OCI-LY3 (cell line): Measurements from ENCODE around the gene INTS4.
"Not testable (repeated sequence)": the region's sequence is repeated elsewhere in the genome, so short reads cannot be mapped to it uniquely, and the experiment has no call there.

ENCODE experiments used
- H2AFZ ChIP-seq: fragments of 200-600, 300-600 bp; shearing (Covaris generic); 2 replicates; pipeline ENCODE4 v1.6.0; 2014; ENCODE audit warnings: antibody characterized with exemption, low read depth, low read length
- H3K27ac ChIP-seq: fragments of 200-600, 300-600 bp; sonication (generic); 2 replicates; pipeline ENCODE4 v1.5.1; 2014; ENCODE audit warnings: mild to moderate bottlenecking, low read length, moderate library complexity, mixed read lengths
- H3K27me3 ChIP-seq: fragments of 200-600, 300-600 bp; sonication (generic); 2 replicates; pipeline ENCODE4 v1.6.1; 2014; ENCODE audit warnings: low read depth, low read length, mixed read lengths
- H3K36me3 ChIP-seq: fragments of 200-600, 300-600 bp; sonication (generic); replicated peaks from 2 replicates; pipeline ENCODE3; 2014; ENCODE audit warnings: low read depth, low read length, mixed read lengths
- H3K4me1 ChIP-seq: fragments of 300-600, 200-600 bp; sonication (generic); 2 replicates; pipeline ENCODE4 v1.6.1; 2014; ENCODE audit warnings: low read length, mixed read lengths
- H3K4me2 ChIP-seq: fragments of 200-600, 300-600 bp; sonication (generic); 2 replicates; pipeline ENCODE4 v1.6.1; 2014; ENCODE audit warnings: low read length, mixed read lengths
- H3K4me3 ChIP-seq: fragments of 300-600, 200-600 bp; sonication (generic); 2 replicates; pipeline ENCODE4 v1.5.1; 2014; ENCODE audit warnings: antibody characterized with exemption, mild to moderate bottlenecking, low read length, moderate library complexity
- H3K79me2 ChIP-seq: fragments of 300-600, 200-600 bp; shearing (Covaris generic); 2 replicates; pipeline ENCODE4 v1.6.1; 2014; ENCODE audit warnings: mild to moderate bottlenecking, low read length, mixed read lengths
- H3K9ac ChIP-seq: fragments of 300-600, 200-600 bp; shearing (Covaris generic); 2 replicates; pipeline ENCODE4 v1.6.0; 2014; ENCODE audit warnings: mild to moderate bottlenecking, low read length, moderate library complexity
- H3K9me3 ChIP-seq: fragments of 200-600, 300-600 bp; shearing (Covaris generic); 2 replicates; pipeline ENCODE4 v1.6.1; 2014; ENCODE audit warnings: low read length, mixed read lengths; ENCODE audit not compliant: insufficient read depth
- H4K20me1 ChIP-seq: fragments of 200-600, 300-600 bp; sonication (generic); 2 replicates; pipeline ENCODE4 v1.6.1; 2016; ENCODE audit warnings: low read length, mixed read lengths; ENCODE audit not compliant: insufficient read depth
- EZH2phosphoT487 ChIP-seq: fragments of 200-600 bp; shearing (Covaris generic); IDR thresholded peaks from 2 replicates; pipeline ENCODE4 v1.6.1; 2018; ENCODE audit warnings: antibody characterized with exemption, mixed run types, low read depth
- TF ChIP-seq, protein P1 (sequence below): fragments of 200-600, 300-600 bp; sonication (generic); IDR thresholded peaks from 2 replicates; pipeline ENCODE4 v1.5.1; 2014; ENCODE audit warnings: antibody characterized with exemption, low read length, low read depth

INTS4 gene

DNA sequence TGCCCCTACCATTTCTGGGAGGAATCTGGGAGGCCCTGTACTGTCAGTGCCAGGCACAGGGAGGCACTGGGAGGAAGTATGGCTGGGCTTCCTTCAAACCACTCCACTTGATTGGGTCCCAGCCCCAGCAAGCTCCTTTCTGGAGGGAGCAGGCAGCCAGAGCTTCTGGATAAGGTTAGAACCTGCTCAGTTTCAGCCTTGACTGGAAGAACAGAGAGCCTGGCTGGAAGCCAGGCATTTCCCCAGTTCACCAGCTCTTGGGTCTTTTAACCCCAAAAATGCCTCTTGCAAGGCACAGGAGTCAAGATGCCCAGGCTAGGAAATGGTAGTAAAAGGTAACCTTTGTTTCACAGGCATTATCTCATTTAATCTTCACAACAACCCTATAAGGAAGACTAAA lies 37.6 kb upstream of the INTS4 start:
- no peaks in the 10 kb centered on the region for H3K36me3 ChIP-seq
- no peaks in the 10 kb centered on the region for H3K27me3 ChIP-seq
- no peak for TF ChIP-seq EZH2phosphoT487
- TF ChIP-seq, protein P1, sequence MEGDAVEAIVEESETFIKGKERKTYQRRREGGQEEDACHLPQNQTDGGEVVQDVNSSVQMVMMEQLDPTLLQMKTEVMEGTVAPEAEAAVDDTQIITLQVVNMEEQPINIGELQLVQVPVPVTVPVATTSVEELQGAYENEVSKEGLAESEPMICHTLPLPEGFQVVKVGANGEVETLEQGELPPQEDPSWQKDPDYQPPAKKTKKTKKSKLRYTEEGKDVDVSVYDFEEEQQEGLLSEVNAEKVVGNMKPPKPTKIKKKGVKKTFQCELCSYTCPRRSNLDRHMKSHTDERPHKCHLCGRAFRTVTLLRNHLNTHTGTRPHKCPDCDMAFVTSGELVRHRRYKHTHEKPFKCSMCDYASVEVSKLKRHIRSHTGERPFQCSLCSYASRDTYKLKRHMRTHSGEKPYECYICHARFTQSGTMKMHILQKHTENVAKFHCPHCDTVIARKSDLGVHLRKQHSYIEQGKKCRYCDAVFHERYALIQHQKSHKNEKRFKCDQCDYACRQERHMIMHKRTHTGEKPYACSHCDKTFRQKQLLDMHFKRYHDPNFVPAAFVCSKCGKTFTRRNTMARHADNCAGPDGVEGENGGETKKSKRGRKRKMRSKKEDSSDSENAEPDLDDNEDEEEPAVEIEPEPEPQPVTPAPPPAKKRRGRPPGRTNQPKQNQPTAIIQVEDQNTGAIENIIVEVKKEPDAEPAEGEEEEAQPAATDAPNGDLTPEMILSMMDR = no peak
- no peak overlapping the region for H3K27ac ChIP-seq
- H3K79me2 ChIP-seq = no peaks in the 10 kb centered on the region
- H2AFZ ChIP-seq = peak overlapping the region; percentile 29; the same call in 1 of the 2 replicates
- no peaks in the 10 kb centered on the region for H3K4me1 ChIP-seq
- no peak overlapping the region for H3K9ac ChIP-seq
- H3K4me2 ChIP-seq = no peak overlapping the region
- no peaks in the 10 kb centered on the region for H4K20me1 ChIP-seq
- no peaks in the 10 kb centered on the region for H3K9me3 ChIP-seq
- no peak overlapping the region for H3K4me3 ChIP-seq

DNA sequence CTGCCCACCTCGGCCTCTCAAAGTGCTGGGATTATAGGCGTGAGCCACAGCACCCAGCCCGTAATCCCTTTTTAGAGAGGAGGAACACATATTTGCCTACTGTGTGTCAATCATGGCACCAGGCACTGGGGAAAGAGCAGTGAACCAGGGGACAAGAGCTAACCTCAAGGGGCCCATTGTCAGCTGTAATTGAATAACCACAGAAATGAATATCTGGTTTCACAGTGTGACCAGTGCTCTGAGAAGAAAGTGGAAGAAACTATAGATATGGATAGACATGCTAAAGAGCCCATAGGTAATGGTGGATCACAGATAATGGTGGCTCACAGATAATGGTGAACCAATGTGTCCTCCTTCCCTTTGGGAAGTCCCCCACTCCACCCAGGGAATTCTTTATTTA lies 37.2 kb upstream of the INTS4 start:
- Histone ChIP-seq H3K4me3 (no peak overlapping the region), H3K9ac (no peak overlapping the region), H2AFZ (no peak overlapping the region), H3K79me2 (no peaks in the 10 kb centered on the region), H3K4me2 (no peak overlapping the region), H3K27ac (no peak overlapping the region), H3K4me1 (no peaks in the 10 kb centered on the region), H4K20me1 (no peaks in the 10 kb centered on the region), H3K36me3 (no peaks in the 10 kb centered on the region), H3K9me3 (no peaks in the 10 kb centered on the region), H3K27me3 (no peaks in the 10 kb centered on the region)
- TF ChIP-seq, protein P1 = no peak
- no peak for TF ChIP-seq EZH2phosphoT487

DNA sequence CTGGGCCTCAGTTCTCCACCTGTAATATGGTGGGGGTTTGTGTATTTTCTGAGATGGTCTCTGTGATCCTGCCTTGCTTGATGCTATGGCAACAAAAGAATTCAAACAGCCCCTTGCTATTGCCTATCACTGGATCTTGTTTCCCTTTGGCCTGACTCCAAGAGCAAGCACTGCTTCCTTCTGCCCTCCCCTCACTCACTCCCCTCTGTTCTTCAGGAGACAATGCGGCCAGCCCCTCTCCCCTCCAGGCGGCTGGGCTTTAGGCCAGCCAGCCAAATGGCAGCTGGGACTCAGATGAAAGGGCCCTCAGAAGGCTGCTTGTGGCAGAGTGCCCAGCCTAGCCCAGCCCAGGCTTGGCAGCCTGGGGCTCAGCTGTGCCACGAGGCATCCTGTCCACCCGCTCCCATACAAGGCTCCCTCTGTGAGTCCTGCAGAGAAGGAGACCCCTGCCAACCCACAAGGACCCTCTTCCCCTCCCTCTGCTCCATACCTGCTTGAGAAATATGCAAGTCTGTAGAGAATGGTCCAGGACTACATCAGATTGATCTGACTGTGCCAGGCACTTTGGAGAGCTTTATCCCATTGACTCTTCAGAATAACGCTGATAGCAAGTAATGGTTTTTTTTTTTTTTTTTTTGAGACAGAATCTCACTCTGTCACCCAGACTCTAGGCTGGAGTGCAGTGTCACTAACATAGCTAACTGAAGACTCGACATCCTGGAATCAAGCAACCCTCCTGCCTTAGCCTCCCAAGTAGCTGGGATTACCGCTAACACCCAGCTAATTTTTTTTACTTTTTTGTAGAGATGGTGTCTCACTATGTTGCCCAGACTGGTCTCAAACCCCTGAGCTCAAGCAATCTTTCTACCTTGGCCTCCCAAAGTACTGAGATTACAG lies 36.2 kb upstream of the INTS4 start:
- no peaks in the 10 kb centered on the region for H4K20me1 ChIP-seq
- H3K4me3 ChIP-seq = no peak overlapping the region
- H3K36me3 ChIP-seq = no peaks in the 10 kb centered on the region
- H3K9me3 ChIP-seq = no peaks in the 10 kb centered on the region
- no peaks in the 10 kb centered on the region for H3K27me3 ChIP-seq
- H2AFZ ChIP-seq = no peak overlapping the region
- H3K4me2 ChIP-seq = no peak overlapping the region
- TF ChIP-seq, protein P1 = no peak
- no peak for TF ChIP-seq EZH2phosphoT487
- no peak overlapping the region for H3K27ac ChIP-seq
- H3K79me2 ChIP-seq = no peaks in the 10 kb centered on the region
- H3K9ac ChIP-seq = no peak overlapping the region
- no peaks in the 10 kb centered on the region for H3K4me1 ChIP-seq

DNA sequence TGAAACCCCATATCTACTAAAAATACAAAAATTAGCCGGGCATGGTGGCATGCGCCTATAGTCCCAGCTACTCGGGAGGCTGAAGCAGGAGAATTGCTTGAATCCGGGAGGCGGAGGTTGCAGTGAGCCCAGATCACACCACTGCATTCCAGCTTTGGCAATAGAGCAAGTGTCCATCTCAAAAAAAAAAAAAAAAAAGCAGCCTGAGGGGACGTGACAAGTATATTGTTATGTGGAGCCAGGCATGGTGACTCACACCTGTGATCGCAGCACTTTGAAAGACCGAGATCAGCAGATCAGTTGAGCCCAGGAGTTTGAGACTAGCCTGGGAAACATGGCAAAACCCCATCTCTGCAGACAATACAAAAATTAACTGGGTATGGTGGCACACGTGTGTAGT lies 34.0 kb upstream of the INTS4 start:
- H3K79me2 ChIP-seq, H3K36me3 ChIP-seq, H4K20me1 ChIP-seq, H3K4me3 ChIP-seq, H3K4me1 ChIP-seq, H3K27ac ChIP-seq, H3K9me3 ChIP-seq, H3K9ac ChIP-seq, H3K4me2 ChIP-seq, H3K27me3 ChIP-seq, H2AFZ ChIP-seq: not testable (repeated sequence)
